ENCODE results near the gene HAUS8. TPM values are rescaled to one million over a fixed set of nuclear protein-coding genes. Genes with fewer than 3 reads are reported as not detected.

The HAUS8 gene
- total RNA-seq, 1 experiment from 2014 or later: 30.6 TPM

DNA sequence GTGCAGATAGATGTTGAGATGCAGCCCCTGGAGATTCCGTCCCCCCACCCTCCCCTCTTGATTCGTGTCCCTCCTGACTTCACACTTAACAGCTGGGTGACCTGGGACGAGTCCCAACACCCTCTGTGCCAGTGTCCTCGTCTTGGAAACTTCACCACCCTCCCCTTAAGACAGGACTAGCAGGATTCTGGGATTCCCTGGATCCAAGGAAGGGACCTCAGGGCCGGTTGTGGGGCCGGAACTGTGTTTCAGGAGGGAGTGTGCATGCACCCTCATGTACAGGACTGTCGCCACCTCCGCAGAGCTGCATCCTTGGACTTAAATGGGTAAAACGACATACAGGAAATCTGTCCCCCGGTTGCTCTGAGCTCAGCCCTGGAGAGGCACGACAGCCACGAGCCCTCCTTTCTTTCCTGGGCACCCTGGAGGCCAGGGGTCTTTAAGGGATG, 1.3 kb upstream of the HAUS8 start:
- Histone ChIP-seq H3K4me1 (no peaks in the 10 kb centered on the region), H3K4me3 (ENCODE audit: low read depth, low read length) (peak overlapping the region; percentile 88), H3K36me3 (ENCODE audit: control insufficient read depth, insufficient read depth, low read length) (no peaks in the 10 kb centered on the region), H3K9me3 (no peaks in the 10 kb centered on the region), H3K27me3 (replicated peaks; ENCODE audit: control insufficient read depth, insufficient read depth, low read length) (no peaks in the 10 kb centered on the region)
- Mint-ChIP-seq H3K27me3 (ENCODE audit: insufficient read depth, unreplicated experiment) (no peaks in the 10 kb centered on the region), H3K9me3 (ENCODE audit: unreplicated experiment) (no peaks in the 10 kb centered on the region), H3K27ac (ENCODE audit: unreplicated experiment) (peak overlapping the region; percentile 92), H3K4me3 (ENCODE audit: unreplicated experiment) (peak overlapping the region; percentile 88), H3K4me1 (ENCODE audit: low read depth, unreplicated experiment) (no peaks in the 10 kb centered on the region), H3K36me3 (ENCODE audit: insufficient read depth, unreplicated experiment) (peaks cover 31% of the 10 kb centered on the region)
- intact Hi-C loops (cut with micrococcal nuclease; ENCODE audit: unreplicated experiment): no loop called here
- TF ChIP-seq, protein P1, sequence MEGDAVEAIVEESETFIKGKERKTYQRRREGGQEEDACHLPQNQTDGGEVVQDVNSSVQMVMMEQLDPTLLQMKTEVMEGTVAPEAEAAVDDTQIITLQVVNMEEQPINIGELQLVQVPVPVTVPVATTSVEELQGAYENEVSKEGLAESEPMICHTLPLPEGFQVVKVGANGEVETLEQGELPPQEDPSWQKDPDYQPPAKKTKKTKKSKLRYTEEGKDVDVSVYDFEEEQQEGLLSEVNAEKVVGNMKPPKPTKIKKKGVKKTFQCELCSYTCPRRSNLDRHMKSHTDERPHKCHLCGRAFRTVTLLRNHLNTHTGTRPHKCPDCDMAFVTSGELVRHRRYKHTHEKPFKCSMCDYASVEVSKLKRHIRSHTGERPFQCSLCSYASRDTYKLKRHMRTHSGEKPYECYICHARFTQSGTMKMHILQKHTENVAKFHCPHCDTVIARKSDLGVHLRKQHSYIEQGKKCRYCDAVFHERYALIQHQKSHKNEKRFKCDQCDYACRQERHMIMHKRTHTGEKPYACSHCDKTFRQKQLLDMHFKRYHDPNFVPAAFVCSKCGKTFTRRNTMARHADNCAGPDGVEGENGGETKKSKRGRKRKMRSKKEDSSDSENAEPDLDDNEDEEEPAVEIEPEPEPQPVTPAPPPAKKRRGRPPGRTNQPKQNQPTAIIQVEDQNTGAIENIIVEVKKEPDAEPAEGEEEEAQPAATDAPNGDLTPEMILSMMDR (IDR thresholded peaks at IDR 0.05; ENCODE audit: insufficient read depth in 1 of 2, low read depth in 1 of 2, low read length in 1 of 2, severe bottlenecking in 1 of 2, unreplicated experiment in 1 of 2): no peak
- POLR2A ChIA-PET: interaction anchor here (0.6 to 2.0 kb wide), 3 partner anchors 8 to 166 kb away, joined by 3 to 5 read pairs (median 3); partner anchors contain the start of gene USE1
- DNase-seq: no peak
- CTCF ChIA-PET: no interaction called here
- BruUV-seq (replicated peaks): no TSS peak

DNA sequence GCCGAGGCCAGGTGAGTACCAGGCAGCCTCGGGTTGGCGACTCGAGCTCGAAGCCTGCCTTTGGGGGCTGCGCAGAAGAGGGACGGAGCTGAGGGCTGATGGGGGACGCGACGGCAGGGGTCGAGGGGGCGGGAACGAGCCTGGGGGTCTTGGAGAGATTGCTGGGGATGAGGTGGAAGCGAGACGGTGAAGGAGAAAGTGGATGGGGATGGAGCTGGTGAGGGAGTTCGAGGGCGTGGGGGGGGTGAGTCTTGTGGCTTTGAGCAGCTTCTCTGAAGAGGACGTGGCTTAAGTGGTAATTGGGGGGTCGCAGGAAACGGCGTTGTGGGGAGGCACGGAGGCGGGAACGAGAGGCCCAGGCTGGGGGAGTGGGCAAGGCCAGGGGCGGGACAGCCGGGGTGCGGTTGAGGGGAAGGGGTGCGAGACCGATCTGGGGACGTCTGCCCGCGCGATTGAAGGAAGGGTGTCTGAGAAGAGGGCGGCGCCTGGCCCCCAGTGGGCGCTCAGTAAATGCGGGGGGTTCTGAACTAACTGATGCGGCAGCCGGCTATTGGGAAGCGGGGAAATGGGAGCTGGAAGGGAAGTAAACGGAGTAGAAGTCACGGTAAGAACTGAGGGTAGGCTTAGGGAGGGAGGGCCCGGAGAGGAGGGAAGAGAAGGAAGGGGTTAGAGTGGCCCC, 751 bp upstream of the HAUS8 start:
- Mint-ChIP-seq H3K4me3 (ENCODE audit: unreplicated experiment) (peak overlapping the region; percentile 88), H3K9me3 (ENCODE audit: unreplicated experiment) (no peaks in the 10 kb centered on the region), H3K27me3 (ENCODE audit: insufficient read depth, unreplicated experiment) (no peaks in the 10 kb centered on the region), H3K27ac (ENCODE audit: unreplicated experiment) (peak overlapping the region; percentile 92), H3K4me1 (ENCODE audit: low read depth, unreplicated experiment) (no peaks in the 10 kb centered on the region), H3K36me3 (ENCODE audit: insufficient read depth, unreplicated experiment) (peaks cover 31% of the 10 kb centered on the region)
- BruUV-seq (replicated peaks): no TSS peak
- TF ChIP-seq, protein P1 (IDR thresholded peaks at IDR 0.05; ENCODE audit: insufficient read depth in 1 of 2, low read depth in 1 of 2, low read length in 1 of 2, severe bottlenecking in 1 of 2, unreplicated experiment in 1 of 2): no peak
- DNase-seq: peak in 1 of 2 experiments; percentile 17
- H3K36me3 ChIP-seq (ENCODE audit: control insufficient read depth, insufficient read depth, low read length): no peaks in the 10 kb centered on the region
- POLR2A ChIA-PET: interaction anchor here (0.6 to 2.0 kb wide), 3 partner anchors 9 to 166 kb away, joined by 3 to 5 read pairs (median 3); partner anchors contain the start of gene USE1
- no peaks in the 10 kb centered on the region for H3K9me3 ChIP-seq
- intact Hi-C loops (cut with micrococcal nuclease; ENCODE audit: unreplicated experiment): loop anchor here (1.0 kb wide), 1 partner anchor 150 kb away; the partner anchor contains the start of gene OCEL1
- H3K4me1 ChIP-seq: no peaks in the 10 kb centered on the region
- CTCF ChIA-PET: no interaction called here
- H3K4me3 ChIP-seq (ENCODE audit: low read depth, low read length): peak overlapping the region; percentile 88
- no peaks in the 10 kb centered on the region for H3K27me3 ChIP-seq (replicated peaks; ENCODE audit: control insufficient read depth, insufficient read depth, low read length)

DNA sequence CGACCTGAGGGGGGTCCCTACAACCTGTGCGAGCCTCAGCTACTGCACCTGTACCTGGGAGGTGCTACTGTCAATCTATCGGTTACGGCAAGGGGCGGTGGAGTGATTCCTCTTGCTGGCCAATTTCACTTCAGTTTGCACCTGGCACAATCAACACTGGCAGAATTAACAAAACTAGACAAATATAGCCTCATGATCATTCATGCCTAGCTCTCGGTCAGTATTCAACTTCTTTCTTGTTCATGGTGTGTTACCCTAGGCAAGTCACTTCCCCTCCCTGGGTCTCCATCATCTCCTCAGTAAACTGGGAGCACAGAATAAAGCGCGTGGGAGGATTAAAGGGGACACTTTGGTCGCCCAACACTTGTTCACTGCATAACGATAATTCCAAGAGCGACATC, 618 bp downstream of the HAUS8 start:
- H3K4me1 ChIP-seq: no peaks in the 10 kb centered on the region
- DNase-seq: no peak
- no peaks in the 10 kb centered on the region for H3K9me3 ChIP-seq
- ChIA-PET CTCF (no interaction called here), POLR2A (no interaction called here)
- H3K4me3 ChIP-seq (ENCODE audit: low read depth, low read length): peak overlapping the region; percentile 62
- no peaks in the 10 kb centered on the region for H3K27me3 ChIP-seq (replicated peaks; ENCODE audit: control insufficient read depth, insufficient read depth, low read length)
- Mint-ChIP-seq H3K27ac (ENCODE audit: unreplicated experiment) (peak overlapping the region; percentile 92), H3K4me3 (ENCODE audit: unreplicated experiment) (peak overlapping the region; percentile 88), H3K36me3 (ENCODE audit: insufficient read depth, unreplicated experiment) (peaks cover 38% of the 10 kb centered on the region), H3K27me3 (ENCODE audit: insufficient read depth, unreplicated experiment) (no peaks in the 10 kb centered on the region), H3K4me1 (ENCODE audit: low read depth, unreplicated experiment) (peaks cover 6% of the 10 kb centered on the region), H3K9me3 (ENCODE audit: unreplicated experiment) (no peaks in the 10 kb centered on the region)
- no peaks in the 10 kb centered on the region for H3K36me3 ChIP-seq (ENCODE audit: control insufficient read depth, insufficient read depth, low read length)
- TSS peak; percentile 79 for BruUV-seq (replicated peaks)
- intact Hi-C loops (cut with micrococcal nuclease; ENCODE audit: unreplicated experiment): loop anchor here (1.0 kb wide), 1 partner anchor 152 kb away; the partner anchor contains the start of gene OCEL1
- TF ChIP-seq, protein P1 (IDR thresholded peaks at IDR 0.05; ENCODE audit: insufficient read depth in 1 of 2, low read depth in 1 of 2, low read length in 1 of 2, severe bottlenecking in 1 of 2, unreplicated experiment in 1 of 2): no peak
